ENCODE results near the gene THOC2.

GRCh38 chrX:123771449-123772064, 38.7 kb upstream of the THOC2 start:
- TF ChIP-seq CTCF (IDR thresholded peaks at IDR 0.05) (no peak), ZFX (IDR thresholded peaks at IDR 0.05; ENCODE audit: borderline replicate concordance) (no peak)

Measured in 22Rv1 (cell line).